Measurements from ENCODE around the gene GRID1.

GRID1 gene

DNA sequence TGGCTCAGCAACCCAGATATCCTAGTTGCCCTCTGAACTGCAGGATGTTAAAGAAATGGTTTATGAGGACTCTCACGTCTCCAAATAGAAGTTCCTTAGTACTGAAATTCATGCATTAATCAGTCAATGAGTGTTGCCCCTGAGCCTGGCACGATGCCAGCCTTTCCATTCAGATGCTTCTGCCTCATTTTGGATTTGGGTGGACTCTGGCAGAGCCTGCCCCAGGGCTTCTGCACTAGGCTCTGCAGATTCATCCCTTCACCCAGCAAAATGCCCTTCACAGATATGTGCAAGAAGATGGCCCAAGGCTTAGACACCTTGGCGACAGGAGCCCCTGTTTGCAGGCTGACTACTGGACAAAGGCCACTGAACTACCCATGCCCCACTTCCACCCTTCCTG is 747.8 kb downstream of the GRID1 start:
- no peak for DNase-seq (ENCODE audit: low read depth in 2 of 2)

DNA sequence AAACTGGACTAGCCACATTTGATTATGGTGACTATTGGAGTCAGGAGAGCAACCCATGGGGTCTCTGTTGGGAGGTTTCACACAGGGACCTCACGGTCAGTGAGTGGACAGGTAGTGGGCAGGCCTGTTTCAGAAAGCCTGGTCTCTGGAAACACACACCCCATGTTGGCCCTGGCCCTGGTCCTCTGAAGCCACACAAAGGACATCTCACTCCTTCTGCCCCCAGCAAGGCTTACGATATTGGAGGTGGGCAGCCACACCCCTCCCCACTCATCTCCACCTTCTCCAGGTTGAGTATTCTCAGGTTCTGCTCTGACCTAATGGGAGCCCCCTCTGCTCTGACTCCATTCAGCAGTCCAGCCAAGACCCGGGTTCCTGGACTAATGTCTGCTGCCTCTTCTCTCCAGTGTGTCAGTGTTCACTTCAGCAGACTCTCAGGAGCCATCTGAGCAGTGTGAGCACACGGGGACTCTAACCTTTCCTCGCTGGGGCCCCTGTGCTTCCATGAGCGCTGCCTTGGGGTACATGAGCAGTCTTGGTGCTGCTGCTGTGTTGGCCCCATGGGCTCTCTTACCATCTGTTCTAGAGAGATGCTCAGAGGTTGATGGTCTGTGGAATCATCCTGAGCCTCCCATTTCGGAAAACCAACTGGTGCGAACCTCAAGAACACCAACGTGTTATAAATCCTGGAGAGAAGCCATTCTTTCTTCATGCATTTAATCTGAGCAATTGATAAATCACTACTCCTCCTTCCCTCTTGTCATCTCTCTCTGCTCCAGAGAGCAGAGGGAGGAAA is 748.6 kb downstream of the GRID1 start:
- no peak for DNase-seq (ENCODE audit: low read depth in 2 of 2)

DNA sequence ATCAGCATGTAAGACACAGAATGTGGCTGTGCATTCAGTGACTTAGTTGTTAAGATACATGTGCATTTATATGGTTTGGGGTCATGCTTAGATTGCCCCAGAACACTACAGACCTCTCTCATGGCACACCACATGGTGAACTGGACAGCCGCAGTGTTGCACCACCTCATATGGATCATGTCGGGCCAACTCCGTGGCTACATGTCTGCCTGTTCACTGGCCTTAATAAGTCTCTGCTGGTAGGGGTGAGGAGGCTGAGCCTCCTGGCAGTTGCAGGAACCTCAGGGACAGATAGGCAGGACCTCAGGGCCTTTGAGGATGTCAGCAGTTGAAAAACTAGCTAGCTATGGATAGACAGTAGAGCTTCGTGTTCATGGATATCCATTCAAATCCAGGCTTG is 751.0 kb downstream of the GRID1 start:
- no peak for DNase-seq (ENCODE audit: low read depth in 2 of 2)

DNA sequence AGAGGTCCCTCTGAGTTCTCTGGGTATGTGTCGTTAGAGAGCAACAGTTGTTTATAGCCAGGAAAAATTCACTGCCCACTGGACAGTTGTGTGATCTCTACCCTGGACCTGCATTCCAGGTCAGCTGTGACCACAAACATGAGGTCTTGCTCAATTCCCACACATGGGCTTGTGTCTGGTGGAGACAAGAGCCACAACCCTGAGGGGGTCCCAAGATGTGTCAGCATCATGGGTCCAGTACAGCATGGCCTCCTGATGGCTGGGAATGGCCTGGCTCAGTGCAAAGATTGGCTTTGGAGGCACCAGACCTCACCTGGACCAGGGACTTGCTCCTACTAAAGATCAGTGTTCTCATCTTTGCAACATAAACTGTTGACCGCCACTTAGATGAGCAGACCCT is 751.6 kb downstream of the GRID1 start:
- no peak for DNase-seq (ENCODE audit: low read depth in 2 of 2)

DNA sequence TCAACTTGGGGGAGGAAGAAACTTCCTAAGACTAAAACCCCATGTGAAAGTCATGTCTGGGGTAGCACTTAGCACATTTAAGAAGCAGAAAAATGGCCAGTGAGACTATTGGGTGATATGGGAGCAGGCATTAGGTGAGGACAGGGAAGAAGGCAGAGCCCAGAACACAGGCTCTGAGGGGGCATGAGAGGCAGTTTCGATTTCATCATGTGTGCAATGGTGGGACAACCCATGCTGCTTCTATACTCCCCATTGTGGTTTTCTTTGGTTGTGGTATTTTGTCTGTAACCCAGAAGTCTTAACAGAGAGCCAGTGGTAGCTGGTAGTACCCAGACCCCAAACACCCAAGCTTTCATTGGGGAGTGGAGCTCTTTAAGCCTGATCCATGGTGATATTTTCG is 752.0 kb downstream of the GRID1 start:
- DNase-seq (ENCODE audit: low read depth in 2 of 2), result no peak

DNA sequence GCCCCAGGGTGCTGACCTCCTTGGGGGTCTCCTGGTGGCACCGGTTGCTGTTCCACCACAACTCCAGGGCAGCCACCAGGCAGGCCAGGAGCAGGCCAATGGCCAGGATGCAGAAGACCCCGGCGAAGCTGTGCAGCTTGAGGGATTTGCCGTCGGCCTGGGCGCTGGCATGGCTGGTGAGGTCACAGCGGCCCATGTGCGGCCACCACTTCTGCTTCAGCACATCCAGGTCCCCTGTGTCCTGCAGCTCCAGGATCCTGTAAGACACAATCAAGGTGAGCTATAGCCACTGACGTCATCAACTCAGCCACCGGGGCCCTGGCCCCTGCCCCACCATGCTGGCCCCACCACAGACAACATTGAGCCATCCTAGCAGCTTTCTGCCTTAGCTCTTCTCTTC is 753.2 kb downstream of the GRID1 start:
- no peak for DNase-seq (ENCODE audit: low read depth in 2 of 2)

DNA sequence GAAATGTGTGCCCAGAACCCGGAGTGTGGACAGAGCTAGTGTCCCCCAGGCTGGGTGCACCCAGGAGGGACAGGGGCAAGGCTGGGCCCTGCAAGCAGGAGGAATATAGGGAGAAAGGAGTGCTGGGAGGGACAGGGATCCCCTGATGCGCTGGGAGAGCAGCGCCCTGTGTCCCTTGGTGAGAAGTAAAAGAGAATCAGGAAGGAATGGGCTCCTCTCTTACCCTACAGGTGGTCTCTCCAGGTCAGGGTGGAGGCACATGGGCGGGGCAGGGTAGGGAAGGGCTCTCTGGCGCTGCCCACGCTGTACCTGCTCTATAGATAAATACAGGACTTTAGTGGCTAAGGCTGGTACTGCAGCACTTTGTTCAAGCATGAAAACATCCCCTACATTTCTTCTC is 753.8 kb downstream of the GRID1 start:
- no peak for DNase-seq (ENCODE audit: low read depth in 2 of 2)

DNA sequence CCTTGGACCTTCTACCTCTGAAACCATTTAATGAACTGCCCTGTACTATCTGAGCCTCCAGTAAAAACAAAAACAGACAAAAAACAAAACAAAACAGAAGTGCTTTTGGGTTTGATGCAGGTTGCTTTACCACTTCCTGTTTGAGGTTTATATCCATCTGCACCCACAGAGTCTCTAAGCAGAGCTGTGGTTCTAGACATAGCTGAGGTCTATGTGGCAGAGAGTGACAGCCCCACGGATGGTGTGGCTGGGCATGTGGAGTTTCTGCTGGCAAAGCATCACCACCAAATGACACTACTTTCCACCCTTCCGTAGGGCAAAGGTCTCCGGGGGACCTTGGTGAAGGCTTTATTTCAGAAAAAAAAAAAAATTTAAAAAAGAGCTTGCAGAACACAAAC is 754.2 kb downstream of the GRID1 start:
- DNase-seq (ENCODE audit: low read depth in 2 of 2), result no peak

DNA sequence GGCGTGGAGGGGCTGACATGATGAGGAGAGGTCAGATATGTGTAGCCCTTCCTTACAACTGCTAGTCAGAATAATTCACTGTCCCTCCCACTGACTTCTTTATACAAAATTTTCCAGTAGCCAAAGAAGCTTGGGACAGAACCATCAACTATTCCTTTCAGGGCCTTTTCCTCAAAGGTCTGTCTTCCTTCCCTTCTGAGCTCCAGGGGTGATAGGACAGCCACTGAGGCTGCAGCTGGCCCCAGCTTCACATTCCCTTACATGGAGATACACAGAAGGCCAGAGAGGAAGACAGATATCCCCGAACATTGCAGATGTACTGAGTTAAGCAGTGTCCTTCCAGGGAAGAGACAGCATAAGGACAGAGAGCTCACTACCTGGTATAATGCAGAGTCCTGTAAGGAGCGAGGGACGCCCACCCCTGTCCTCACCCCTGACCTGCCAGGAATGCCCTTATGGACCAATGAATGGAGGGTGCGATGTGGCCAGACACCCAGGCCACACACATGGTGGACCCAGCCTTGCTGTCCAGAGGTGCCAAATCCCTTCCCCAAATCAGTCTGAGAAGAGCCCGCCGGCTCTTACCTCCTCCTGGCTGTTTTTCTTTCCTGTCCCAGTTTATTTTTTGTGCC is 754.7 kb downstream of the GRID1 start:
- DNase-seq (ENCODE audit: low read depth in 2 of 2), result no peak

DNA sequence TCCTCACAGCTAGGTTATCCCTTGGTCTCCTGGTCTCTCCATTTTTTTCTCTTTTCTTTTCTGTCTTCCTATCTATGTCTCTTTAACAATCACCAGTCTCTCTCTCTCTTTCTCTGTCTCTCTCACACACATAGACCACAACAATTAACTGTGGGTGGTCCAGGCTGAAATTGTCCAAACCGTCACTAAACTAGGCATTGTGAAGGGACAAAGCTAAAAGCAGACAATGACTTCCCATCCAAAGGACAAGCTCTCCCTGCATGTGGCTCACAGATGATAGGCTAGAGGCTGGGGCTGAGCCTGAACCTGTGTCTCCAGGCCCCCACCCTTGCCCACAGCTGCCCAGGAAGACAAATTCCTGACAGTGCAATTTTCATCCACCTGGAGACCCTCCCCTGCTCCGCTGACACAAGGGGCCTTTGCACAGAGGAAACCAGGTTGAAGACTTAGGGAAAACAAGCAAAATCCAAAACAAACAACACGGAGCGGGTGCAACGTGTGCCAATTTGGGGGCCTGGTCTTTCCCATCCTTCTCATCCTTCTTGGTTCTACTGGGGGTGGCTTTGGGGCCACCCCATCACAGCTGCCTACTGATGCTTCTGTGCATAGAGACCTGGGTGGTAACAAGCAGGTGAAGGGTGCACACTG is 755.4 kb downstream of the GRID1 start:
- DNase-seq (ENCODE audit: low read depth in 2 of 2), result no peak

DNA sequence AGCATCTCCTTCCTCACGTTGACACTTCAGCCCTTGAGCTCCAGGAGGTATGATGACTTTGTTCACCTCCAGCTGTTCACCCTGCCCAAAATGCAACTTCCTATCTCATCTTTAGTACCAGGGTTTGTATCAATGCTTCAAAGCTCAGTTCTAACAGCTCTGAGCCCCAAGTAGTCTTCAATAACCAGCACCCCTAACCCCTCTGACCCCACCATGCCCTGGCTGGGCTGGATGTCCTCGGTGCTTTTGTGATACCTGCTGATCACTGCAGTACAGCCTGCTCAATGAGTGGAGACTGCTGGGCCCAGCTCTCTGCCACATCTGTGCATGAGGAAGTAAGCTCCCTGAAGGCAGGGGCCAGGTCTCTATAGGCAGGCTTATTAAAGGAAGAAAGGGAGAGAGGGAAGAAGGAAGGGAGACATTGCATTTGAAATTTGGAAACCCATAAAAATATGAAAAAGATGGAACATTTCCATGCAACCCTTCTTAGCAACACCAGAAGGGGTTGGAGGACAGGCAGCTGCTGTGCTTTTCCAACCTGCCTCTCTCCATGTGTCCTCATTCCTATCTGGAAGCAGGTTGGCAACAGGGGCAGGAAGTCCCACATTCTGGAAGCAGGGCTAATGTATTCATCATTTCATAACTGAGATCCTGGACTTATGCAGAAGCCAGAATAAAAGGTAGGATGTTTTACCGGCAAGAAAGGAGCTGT is 756.1 kb downstream of the GRID1 start:
- DNase-seq (ENCODE audit: low read depth in 2 of 2), result no peak

DNA sequence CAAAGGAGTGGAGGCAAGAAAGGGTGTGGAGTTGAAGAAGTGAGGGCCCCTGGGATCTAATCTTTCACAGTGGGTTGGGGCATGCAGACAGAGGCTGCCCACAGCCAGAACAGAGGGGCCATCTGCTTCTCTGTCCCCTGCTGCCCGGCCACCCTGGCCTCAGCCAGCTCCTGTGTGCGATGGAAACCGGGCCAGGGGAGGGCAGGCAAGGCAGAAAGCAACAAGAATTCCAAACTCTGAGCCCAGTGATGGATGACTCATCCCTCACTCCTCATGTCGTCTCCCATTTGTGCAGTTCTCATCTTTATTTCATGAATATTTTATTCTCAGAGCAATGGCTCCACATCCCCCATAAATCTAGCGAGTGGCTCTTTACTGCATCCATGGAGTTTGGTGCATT is 757.1 kb downstream of the GRID1 start:
- DNase-seq (ENCODE audit: low read depth in 2 of 2), result no peak

DNA sequence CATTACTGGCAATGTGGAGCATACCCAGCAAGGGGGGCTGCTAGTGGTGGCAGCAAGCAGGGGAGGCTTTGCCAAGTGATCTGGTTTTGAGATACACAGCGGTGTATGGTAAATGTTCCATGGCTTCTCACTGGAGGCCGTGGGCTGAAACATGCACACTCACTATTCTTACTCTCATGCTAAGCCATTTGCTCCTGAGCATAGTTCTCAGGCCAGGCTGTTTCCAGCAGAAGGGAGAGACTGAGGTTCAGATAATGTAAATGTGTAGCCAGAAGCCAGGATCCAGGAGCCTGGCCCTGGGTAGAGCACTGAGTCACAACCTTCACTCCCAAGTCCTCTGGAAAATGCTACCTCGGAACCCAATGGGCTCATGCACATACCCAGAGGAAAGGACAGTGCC is 757.9 kb downstream of the GRID1 start:
- DNase-seq (ENCODE audit: low read depth in 2 of 2), result no peak

DNA sequence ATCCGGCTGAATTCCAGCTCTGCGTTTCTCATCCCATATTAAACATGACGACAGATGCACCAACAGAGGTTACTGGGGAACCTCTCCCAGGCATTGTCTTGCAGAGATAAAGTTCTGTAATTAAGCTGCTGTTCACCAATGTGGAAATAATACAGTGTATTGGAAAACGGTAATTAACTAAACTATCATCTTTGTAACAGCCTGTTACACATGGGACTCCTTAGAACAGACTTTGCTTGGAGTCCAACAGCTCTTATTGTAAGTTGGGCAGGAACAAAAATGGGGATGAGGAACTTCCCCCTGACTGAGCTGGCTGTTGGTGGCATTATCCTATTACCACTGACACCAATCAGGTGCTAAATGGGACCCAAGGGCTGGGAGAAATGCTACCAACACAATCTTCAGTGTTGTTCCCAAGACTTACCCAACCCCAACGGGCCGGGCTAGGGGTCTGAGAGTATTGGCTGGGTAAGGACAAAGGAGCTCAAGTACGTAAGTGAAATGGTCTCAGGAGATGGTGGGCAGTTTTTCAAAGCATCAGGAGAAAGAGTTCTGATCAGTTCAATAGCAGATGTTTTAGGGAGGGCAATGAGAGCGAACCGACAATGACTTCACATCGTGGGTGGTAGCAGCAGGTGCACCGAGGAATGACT is 759.4 kb downstream of the GRID1 start:
- no peak for DNase-seq (ENCODE audit: low read depth in 2 of 2)

DNA sequence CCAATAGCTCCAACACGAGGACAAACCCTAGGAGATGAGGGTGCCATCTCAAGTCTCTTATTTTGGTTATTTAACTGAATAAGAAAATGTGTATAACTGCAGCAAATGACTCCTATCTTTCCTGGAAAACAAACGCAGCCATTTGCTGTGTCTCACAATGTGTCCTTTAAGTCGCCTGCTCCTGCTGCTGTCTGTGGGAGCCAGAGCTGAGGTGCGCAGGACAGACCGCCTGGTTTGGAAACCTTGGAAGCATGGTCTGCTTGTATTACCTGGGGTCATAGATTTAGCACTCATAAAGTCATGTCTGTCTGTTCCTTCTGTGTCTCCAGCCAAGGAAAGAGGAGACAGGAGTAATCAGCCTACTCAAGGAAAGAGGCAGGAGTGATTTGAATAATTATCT is 760.2 kb downstream of the GRID1 start:
- no peak for DNase-seq (ENCODE audit: low read depth in 2 of 2)

DNA sequence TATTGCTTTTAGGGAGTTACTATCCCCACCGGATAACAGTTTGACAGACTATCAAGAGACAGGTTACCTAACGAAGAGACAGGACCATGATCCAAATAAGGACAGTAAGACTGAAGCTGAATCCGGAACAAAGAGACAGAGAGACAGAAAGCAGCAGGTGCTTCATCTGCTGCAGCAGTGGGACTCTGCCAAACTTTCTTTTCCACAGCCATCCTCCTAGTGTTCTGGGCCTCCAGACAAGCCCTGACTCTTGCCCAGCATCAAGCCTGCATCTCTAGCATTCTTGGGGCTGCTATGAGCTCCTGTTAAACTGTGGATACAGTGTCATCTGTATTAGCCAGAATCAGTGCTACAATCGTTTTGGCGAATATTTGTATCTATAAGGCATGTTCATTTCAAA is 761.7 kb downstream of the GRID1 start:
- no peak for DNase-seq (ENCODE audit: low read depth in 2 of 2)

DNA sequence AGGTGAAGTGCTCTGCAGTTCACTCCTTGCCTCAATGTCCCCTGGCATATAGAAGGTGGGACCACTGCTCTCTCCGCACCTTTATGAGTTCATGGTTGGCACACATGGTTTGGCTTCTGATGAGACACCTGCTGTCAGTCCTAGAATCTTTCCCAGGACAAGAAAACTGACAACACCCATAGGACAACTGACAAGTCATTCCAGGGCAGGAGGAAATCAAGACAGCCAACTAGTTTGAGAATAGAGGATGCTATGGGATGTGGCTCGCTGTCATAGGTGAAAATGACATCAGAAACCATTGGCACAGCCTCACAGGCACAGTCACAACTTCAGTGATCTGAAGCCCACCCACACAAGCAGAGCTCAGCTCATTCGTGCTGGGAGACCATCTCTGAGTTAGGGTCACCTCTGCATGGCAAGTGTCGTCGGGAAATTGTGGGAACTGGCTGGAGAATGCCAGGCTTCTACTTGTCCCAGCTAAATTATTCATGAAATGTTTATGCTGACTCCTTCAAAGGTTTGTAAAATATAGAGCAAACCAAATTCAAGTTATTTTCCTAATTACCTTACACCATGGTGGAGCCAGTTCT is 762.4 kb downstream of the GRID1 start:
- DNase-seq (ENCODE audit: low read depth in 2 of 2), result no peak

DNA sequence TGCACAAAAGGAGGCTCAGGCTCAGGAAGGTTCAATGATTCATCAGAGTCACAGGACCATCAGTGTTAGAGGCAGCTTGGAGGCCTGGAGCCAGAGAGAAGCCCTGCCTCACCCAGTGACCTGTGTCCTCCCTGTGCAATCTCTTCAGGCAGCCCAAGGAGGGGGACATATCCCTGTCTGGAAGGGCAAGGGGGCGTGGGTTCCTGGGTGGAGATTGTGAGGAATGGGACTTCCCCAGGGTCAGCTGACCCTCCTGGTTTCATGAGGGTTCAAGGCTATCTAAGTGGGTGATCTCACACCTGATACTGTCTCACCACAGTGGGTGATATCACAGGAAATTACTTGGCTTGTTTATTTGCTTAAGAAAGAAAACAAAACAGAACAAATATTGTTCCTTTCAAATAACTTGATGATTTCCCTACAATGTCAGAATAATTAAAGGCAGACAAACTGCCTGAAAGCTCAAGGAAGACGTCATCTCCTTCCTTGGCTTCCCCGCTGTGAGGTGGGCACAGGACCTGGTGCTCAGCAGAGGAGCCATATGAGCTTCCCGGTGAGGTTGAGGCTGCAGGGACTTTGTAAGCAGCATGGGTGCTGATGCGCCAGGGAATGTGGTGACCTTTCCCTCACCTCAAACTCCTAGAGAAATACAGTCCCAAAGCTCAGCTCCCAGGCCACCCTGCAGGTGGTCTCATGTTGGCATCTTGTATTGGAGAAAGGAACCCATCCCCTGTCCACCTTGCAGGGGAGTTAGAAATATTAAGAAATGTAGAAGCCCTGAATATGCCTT is 763.2 kb downstream of the GRID1 start:
- no peak for DNase-seq (ENCODE audit: low read depth in 2 of 2)

DNA sequence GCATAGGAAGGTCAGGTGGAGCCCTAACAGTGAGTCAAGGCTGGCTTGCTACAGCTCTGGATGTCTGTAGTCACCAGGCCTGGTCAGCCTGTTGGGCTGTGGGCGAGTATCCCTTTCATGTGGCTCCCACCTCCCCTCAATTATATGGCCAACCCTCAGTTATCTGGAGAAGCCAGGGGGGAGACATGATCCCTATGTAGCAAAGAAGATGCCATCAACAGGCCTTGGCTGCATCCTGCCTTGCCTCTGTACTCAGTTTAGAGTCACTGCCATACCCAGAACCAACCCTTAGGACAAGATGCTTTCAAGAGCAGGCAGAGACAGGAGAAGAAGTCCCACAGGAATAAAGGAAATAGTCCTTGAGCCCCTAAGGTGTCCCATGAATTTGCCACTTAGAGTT is 763.9 kb downstream of the GRID1 start:
- no peak for DNase-seq (ENCODE audit: low read depth in 2 of 2)

DNA sequence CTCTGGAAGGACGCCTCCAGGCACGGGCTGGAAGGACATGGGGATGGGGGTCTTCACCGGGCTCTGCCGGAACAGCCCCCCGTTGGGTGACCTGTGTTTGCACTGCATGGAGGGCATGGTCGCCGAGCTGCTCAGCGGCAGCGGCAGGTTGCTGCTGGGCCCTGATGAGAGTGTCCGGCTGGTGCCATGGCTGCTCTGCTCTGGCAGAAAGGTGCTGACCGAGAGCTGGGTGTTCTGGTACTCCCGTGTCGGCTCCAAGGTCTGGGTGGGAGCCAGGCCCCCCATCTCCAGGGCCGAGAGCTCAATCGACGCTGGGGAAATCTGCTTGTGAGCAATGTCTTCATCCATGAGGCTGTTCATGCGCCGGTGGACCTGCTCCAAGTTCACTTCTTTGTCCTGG is 764.3 kb downstream of the GRID1 start:
- no peak for DNase-seq (ENCODE audit: low read depth in 2 of 2)

DNA sequence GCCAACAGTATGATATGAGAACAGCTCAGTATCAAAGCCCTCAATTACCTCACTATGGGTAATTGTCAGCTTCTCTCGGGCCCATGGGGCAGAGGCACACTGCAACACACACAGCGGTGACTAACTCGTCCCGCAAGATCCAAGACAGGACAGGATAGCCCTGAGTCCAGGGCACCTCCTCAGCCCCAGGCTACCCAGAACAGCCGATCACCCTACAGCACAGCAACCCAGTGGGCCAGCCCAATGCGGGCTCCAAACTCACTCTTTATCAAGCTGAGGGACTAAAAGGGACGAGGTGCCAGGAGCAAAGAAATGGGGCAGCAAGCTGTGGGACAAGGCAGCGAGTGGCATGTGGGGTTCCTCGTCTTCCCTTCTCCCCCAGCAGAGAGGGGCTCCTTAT is 765.1 kb downstream of the GRID1 start:
- DNase-seq (ENCODE audit: low read depth in 2 of 2), result no peak

Data from activated CD8-positive, alpha-beta memory T cell treated with anti-CD3 and anti-CD28 coated beads for 4 hours (primary cell).